BLaER1 treated with 17β-estradiol and CSF1 and Interleukin-3, amounts not matched to agents 10 nM and 100 nM (cell line): ENCODE measurements around the gene ACSBG1.

ENCODE experiments used
- H3K27ac ChIP-seq, 11 experiments: shearing (Covaris generic); formaldehyde crosslinking; 2 replicates each; pipeline ENCODE4 v1.8.1; 2022
- H3K27me3 ChIP-seq, 11 experiments: shearing (Covaris generic); formaldehyde crosslinking; 2 replicates each; pipeline ENCODE4 v1.8.1; 2022
- H3K36me3 ChIP-seq, 11 experiments: shearing (Covaris generic); formaldehyde crosslinking; 2 replicates each; pipeline ENCODE4 v1.8.1; 2022
- H3K4me1 ChIP-seq, 10 experiments: shearing (Covaris generic); formaldehyde crosslinking; 2 replicates each; pipeline ENCODE4 v1.8.1; 2022
- H3K4me2 ChIP-seq, 11 experiments: shearing (Covaris generic); formaldehyde crosslinking; 2 replicates each; pipeline ENCODE4 v1.8.1; 2022
- H3K4me3 ChIP-seq, 10 experiments: shearing (Covaris generic); formaldehyde crosslinking; 2 replicates each; pipeline ENCODE4 v1.8.1; 2022
- H3K9ac ChIP-seq, 11 experiments: shearing (Covaris generic); formaldehyde crosslinking; 2 replicates each; pipeline ENCODE4 v1.8.1; 2022
- H3K9me3 ChIP-seq, 11 experiments: shearing (Covaris generic); formaldehyde crosslinking; replicated peaks in 1 of 11; 2 replicates each; pipeline ENCODE4 v1.8.1; 2022
- H4K20me1 ChIP-seq, 11 experiments: shearing (Covaris generic); formaldehyde crosslinking; 2 replicates each; pipeline ENCODE4 v1.8.1; 2022
- Cebpa-rat ChIP-seq, 11 experiments: shearing (Covaris generic); IDR thresholded peaks; 2 replicates each; pipeline ENCODE4 v1.8.1; 2022

ACSBG1 gene

GRCh38 chr15:78266229-78266628 is 31.9 kb upstream of the ACSBG1 start:
- Histone ChIP-seq H3K9me3 (peaks cover 0 to 6% (median 0%) of the 10 kb centered on the region in 11 experiments; a peak in 2 of 22 replicates), H3K4me1 (0 out of 20 replicates have a peak, but pooled peaks cover 0 to 3% (median 0%) of the 10 kb centered on the region in 10 experiments), H3K27ac (no peak overlapping the region), H3K36me3 (no peaks in the 10 kb centered on the region), H3K4me2 (no peak overlapping the region), H4K20me1 (peaks cover 0 to 5% (median 0%) of the 10 kb centered on the region in 11 experiments; a peak in 4 of 22 replicates), H3K27me3 (peaks cover 40 to 50% (median 44%) of the 10 kb centered on the region in 11 experiments), H3K4me3 (no peak overlapping the region), H3K9ac (no peak overlapping the region)
- no peak for TF ChIP-seq Cebpa-rat (IDR thresholded peaks at IDR 0.05)

DNA sequence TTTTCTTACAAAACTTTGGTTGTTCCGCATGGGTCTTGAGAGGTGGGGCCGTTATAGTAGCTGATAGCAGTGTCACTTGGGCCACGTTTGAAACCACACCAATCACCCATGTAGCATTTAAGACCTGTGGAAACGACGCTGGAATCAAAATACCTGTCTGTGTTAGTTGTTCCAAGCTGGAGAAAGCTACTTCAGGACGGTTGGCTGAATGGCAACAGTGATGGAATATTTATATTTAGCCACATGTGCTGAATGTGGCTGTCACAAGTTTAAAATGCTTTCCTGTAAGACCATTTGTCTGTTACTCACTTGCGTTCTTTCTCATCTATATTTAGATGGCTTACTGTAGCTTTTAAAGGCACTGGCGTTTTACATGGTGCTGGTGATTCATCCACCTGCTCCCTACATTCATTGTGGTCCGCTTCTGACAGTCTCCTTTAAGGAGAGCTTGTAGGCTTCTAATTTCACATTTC is 31.4 kb upstream of the ACSBG1 start:
- Histone ChIP-seq H3K4me2 (no peak overlapping the region), H3K9ac (no peak overlapping the region)
- no peak for TF ChIP-seq Cebpa-rat (IDR thresholded peaks at IDR 0.05)

DNA sequence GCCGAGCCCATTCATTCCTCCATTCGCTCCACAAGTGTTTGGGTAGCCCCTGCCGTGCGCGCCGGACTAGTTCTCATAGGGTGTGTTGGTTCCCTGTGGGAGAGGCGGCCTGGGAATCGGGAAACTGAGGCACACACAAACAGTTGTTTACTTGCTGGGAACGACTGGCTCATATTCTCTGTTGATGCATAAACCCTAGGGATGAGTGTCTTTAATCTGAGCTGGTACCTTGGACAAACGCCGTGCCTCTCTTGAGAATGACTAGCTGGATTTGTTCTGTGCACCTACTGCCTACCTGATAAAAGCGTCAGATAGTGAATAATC is 30.7 kb upstream of the ACSBG1 start:
- peaks cover 0 to 7% (median 0%) of the 10 kb centered on the region in 10 experiments; a peak in 1 of 20 replicates for H3K4me1 ChIP-seq
- H3K9ac ChIP-seq: no peak overlapping the region
- TF ChIP-seq Cebpa-rat (IDR thresholded peaks at IDR 0.05): no peak
- peaks cover 40 to 50% (median 44%) of the 10 kb centered on the region in 11 experiments for H3K27me3 ChIP-seq
- no peak overlapping the region for H3K4me2 ChIP-seq
- peaks cover 0 to 6% (median 0%) of the 10 kb centered on the region in 11 experiments; a peak in 2 of 22 replicates for H3K9me3 ChIP-seq
- peaks cover 0 to 5% (median 0%) of the 10 kb centered on the region in 11 experiments; a peak in 4 of 22 replicates for H4K20me1 ChIP-seq
- H3K36me3 ChIP-seq: no peaks in the 10 kb centered on the region
- H3K4me3 ChIP-seq: no peak overlapping the region
- no peak overlapping the region for H3K27ac ChIP-seq

More for the DNA sequence above, 31.4 kb upstream of the ACSBG1 start:
- peaks cover 0 to 6% (median 0%) of the 10 kb centered on the region in 11 experiments; a peak in 2 of 22 replicates for H3K9me3 ChIP-seq
- no peaks in the 10 kb centered on the region for H3K36me3 ChIP-seq
- no peak overlapping the region for H3K4me3 ChIP-seq
- H3K4me1 ChIP-seq: 0 out of 20 replicates have a peak, but pooled peaks cover 0 to 3% (median 0%) of the 10 kb centered on the region in 10 experiments
- H4K20me1 ChIP-seq: peaks cover 0 to 5% (median 0%) of the 10 kb centered on the region in 11 experiments; a peak in 4 of 22 replicates
- H3K27me3 ChIP-seq: peaks cover 40 to 50% (median 44%) of the 10 kb centered on the region in 11 experiments
- no peak overlapping the region for H3K27ac ChIP-seq

- Histone ChIP-seq H3K4me2 (0 out of 22 replicates have a peak within 1 kb of the TSS, but pooled peaks of 1 of the 11 experiments have one; percentile 13), H3K27ac (no peak within 1 kb of the TSS), H3K4me3 (no peak within 1 kb of the TSS; a peak in 1 of 20 replicates), H3K9me3 (peaks cover 0 to 6% (median 0%) of the 10 kb centered on the region in 11 experiments; a peak in 2 of 22 replicates), H3K9ac (no peak within 1 kb of the TSS), H3K27me3 (peaks cover 40 to 50% (median 44%) of the 10 kb centered on the region in 11 experiments), H4K20me1 (peaks cover 0 to 5% (median 0%) of the 10 kb centered on the region in 11 experiments; a peak in 4 of 22 replicates), H3K4me1 (peaks cover 0 to 8% (median 0%) of the 10 kb centered on the region in 10 experiments; a peak in 1 of 20 replicates), H3K36me3 (no peaks in the 10 kb centered on the region)
- no peak for TF ChIP-seq Cebpa-rat (IDR thresholded peaks at IDR 0.05)
Observed at GRCh38 chr15:78264304-78265136, 30.2 kb upstream of the ACSBG1 start, which contains the start of gene DNAJA4. TSS of gene DNAJA4 (plus strand) at chr15:78264562. CDS start at chr15:78264764, 202 bp downstream.

- Histone ChIP-seq H3K4me2 (no peak overlapping the region), H3K27me3 (peaks cover 40 to 50% (median 44%) of the 10 kb centered on the region in 11 experiments), H4K20me1 (peaks cover 0 to 5% (median 0%) of the 10 kb centered on the region in 11 experiments; a peak in 4 of 22 replicates), H3K9ac (no peak overlapping the region), H3K27ac (no peak overlapping the region), H3K36me3 (no peaks in the 10 kb centered on the region), H3K4me1 (peaks cover 0 to 8% (median 0%) of the 10 kb centered on the region in 10 experiments; a peak in 1 of 20 replicates), H3K4me3 (no peak overlapping the region; a peak in 1 of 20 replicates), H3K9me3 (peaks cover 0 to 6% (median 0%) of the 10 kb centered on the region in 11 experiments; a peak in 2 of 22 replicates)
- no peak for TF ChIP-seq Cebpa-rat (IDR thresholded peaks at IDR 0.05)
Observed at GRCh38 chr15:78263907-78264303, 29.5 kb upstream of the ACSBG1 start.

GRCh38 chr15:78263351-78263781 is 29.0 kb upstream of the ACSBG1 start:
- Histone ChIP-seq H3K4me2 (no peak overlapping the region), H3K27ac (no peak overlapping the region), H3K27me3 (peaks cover 40 to 50% (median 44%) of the 10 kb centered on the region in 11 experiments), H3K4me3 (no peak overlapping the region), H3K9ac (no peak overlapping the region), H3K9me3 (peaks cover 0 to 6% (median 0%) of the 10 kb centered on the region in 11 experiments; a peak in 2 of 22 replicates), H3K4me1 (peaks cover 0 to 8% (median 0%) of the 10 kb centered on the region in 10 experiments; a peak in 1 of 20 replicates), H3K36me3 (no peaks in the 10 kb centered on the region), H4K20me1 (peaks cover 0 to 5% (median 0%) of the 10 kb centered on the region in 11 experiments; a peak in 4 of 22 replicates)
- TF ChIP-seq Cebpa-rat (IDR thresholded peaks at IDR 0.05): no peak

GRCh38 chr15:78261062-78261461 is 26.7 kb upstream of the ACSBG1 start:
- peaks cover 0 to 6% (median 0%) of the 10 kb centered on the region in 11 experiments; a peak in 2 of 22 replicates for H3K9me3 ChIP-seq
- H3K9ac ChIP-seq: no peak overlapping the region
- H3K4me1 ChIP-seq: peaks cover 0 to 8% (median 0%) of the 10 kb centered on the region in 10 experiments; a peak in 1 of 20 replicates
- H3K36me3 ChIP-seq: no peaks in the 10 kb centered on the region
- peaks cover 32 to 37% (median 35%) of the 10 kb centered on the region in 11 experiments for H3K27me3 ChIP-seq
- no peak overlapping the region for H3K27ac ChIP-seq
- H3K4me3 ChIP-seq: no peak overlapping the region
- H3K4me2 ChIP-seq: no peak overlapping the region
- H4K20me1 ChIP-seq: peaks cover 0 to 5% (median 0%) of the 10 kb centered on the region in 11 experiments; a peak in 4 of 22 replicates
- no peak for TF ChIP-seq Cebpa-rat (IDR thresholded peaks at IDR 0.05)

GRCh38 chr15:78260489-78260888 is 26.1 kb upstream of the ACSBG1 start:
- TF ChIP-seq Cebpa-rat (IDR thresholded peaks at IDR 0.05): no peak
- H3K4me2 ChIP-seq: no peak overlapping the region
- H3K4me1 ChIP-seq: peaks cover 0 to 8% (median 0%) of the 10 kb centered on the region in 10 experiments; a peak in 1 of 20 replicates
- peaks cover 27 to 31% (median 29%) of the 10 kb centered on the region in 11 experiments for H3K27me3 ChIP-seq
- peaks cover 0 to 5% (median 0%) of the 10 kb centered on the region in 11 experiments; a peak in 4 of 22 replicates for H4K20me1 ChIP-seq
- no peaks in the 10 kb centered on the region for H3K36me3 ChIP-seq
- no peak overlapping the region for H3K9ac ChIP-seq
- H3K9me3 ChIP-seq: peaks cover 0 to 6% (median 0%) of the 10 kb centered on the region in 11 experiments; a peak in 2 of 22 replicates
- H3K27ac ChIP-seq: no peak overlapping the region
- no peak overlapping the region for H3K4me3 ChIP-seq
